H9 (cell line): ENCODE results near the gene DLG5. TPM values are rescaled to one million over a fixed set of nuclear protein-coding genes. Genes with fewer than 3 reads are reported as not detected.

Experiments
- DNase-seq: peaks from one replicate; pipeline ENCODE4 v3.0.0-alpha.2; 2017
- H2AFZ ChIP-seq: one replicate; pipeline ENCODE4 v1.6.1; 2013; ENCODE audit warnings: mild to moderate bottlenecking, low read length, control low read depth, moderate library complexity
- H2AK5ac ChIP-seq: 2 replicates; pipeline ENCODE4 v1.6.1; 2013; ENCODE audit warnings: low read length, control low read depth, mixed read lengths; ENCODE audit not compliant: insufficient read length
- H2BK120ac ChIP-seq: one replicate; pipeline ENCODE4 v1.6.1; 2013; ENCODE audit warnings: low read depth, mild to moderate bottlenecking, low read length, control low read depth, inconsistent platforms; ENCODE audit not compliant: poor library complexity, severe bottlenecking
- H2BK12ac ChIP-seq: 2 replicates; pipeline ENCODE4 v1.6.1; 2013; ENCODE audit warnings: low read length, control low read depth, mixed read lengths, low read depth; ENCODE audit not compliant: insufficient read length
- H2BK15ac ChIP-seq: 2 replicates; pipeline ENCODE4 v1.6.1; 2013; ENCODE audit warnings: low read depth, low read length, control low read depth
- H2BK20ac ChIP-seq: one replicate; pipeline ENCODE4 v1.6.1; 2013; ENCODE audit warnings: low read depth, mild to moderate bottlenecking, low read length, control low read depth, inconsistent platforms; ENCODE audit not compliant: poor library complexity, severe bottlenecking
- H2BK5ac ChIP-seq: 2 replicates; pipeline ENCODE4 v1.6.1; 2013; ENCODE audit warnings: low read length, control low read depth, mixed read lengths; ENCODE audit not compliant: insufficient read length
- H3K14ac ChIP-seq: 2 replicates; pipeline ENCODE4 v1.6.1; 2013; ENCODE audit warnings: low read length, control low read depth; ENCODE audit not compliant: insufficient read depth
- H3K18ac ChIP-seq: 2 replicates; pipeline ENCODE4 v1.6.1; 2013; ENCODE audit warnings: low read depth, mild to moderate bottlenecking, mixed read lengths, low read length, control low read depth; ENCODE audit not compliant: insufficient read length
- H3K23ac ChIP-seq: 2 replicates; pipeline ENCODE4 v1.6.1; 2013; ENCODE audit warnings: low read length, control low read depth, mixed read lengths, low read depth; ENCODE audit not compliant: insufficient read length
- H3K23me2 ChIP-seq: 2 replicates; pipeline ENCODE4 v1.6.1; 2013; ENCODE audit warnings: low read depth, mild to moderate bottlenecking, mixed read lengths, low read length, control low read depth; ENCODE audit not compliant: insufficient read length, poor library complexity, severe bottlenecking
- H3K27ac ChIP-seq: 2 replicates; pipeline ENCODE4 v1.5.1; 2013; ENCODE audit warnings: low read length, control low read depth, mixed read lengths, low read depth; ENCODE audit not compliant: insufficient read length
- H3K27me3 ChIP-seq: 2 replicates; pipeline ENCODE4 v1.6.1; 2013; ENCODE audit warnings: low read length, control low read depth, inconsistent platforms; ENCODE audit not compliant: insufficient read depth
- H3K4ac ChIP-seq: 2 replicates; pipeline ENCODE4 v1.6.1; 2013; ENCODE audit warnings: low read depth, mild to moderate bottlenecking, control low read depth, inconsistent platforms, low read length, moderate library complexity
- H3K4me1 ChIP-seq: 2 replicates; pipeline ENCODE4 v1.6.1; 2013; ENCODE audit warnings: low read length, control low read depth, inconsistent platforms; ENCODE audit not compliant: insufficient read depth
- H3K4me2 ChIP-seq: 2 replicates; pipeline ENCODE4 v1.6.1; 2013; ENCODE audit warnings: low read length, control low read depth, mixed read lengths; ENCODE audit not compliant: insufficient read length, insufficient read depth
- H3K56ac ChIP-seq: 2 replicates; pipeline ENCODE4 v1.6.1; 2013; ENCODE audit warnings: low read depth, mild to moderate bottlenecking, mixed read lengths, low read length, control low read depth; ENCODE audit not compliant: insufficient read length
- H3K79me1 ChIP-seq: 2 replicates; pipeline ENCODE4 v1.6.1; 2013; ENCODE audit warnings: low read depth, mild to moderate bottlenecking, moderate library complexity, low read length, control low read depth, inconsistent platforms; ENCODE audit not compliant: insufficient read depth, poor library complexity, severe bottlenecking
- H3K79me2 ChIP-seq: 2 replicates; pipeline ENCODE4 v1.6.1; 2013; ENCODE audit warnings: low read length, control low read depth, inconsistent platforms; ENCODE audit not compliant: insufficient read depth
- H3K9ac ChIP-seq: 2 replicates; pipeline ENCODE4 v1.6.1; 2013; ENCODE audit warnings: low read length, control low read depth, mixed read lengths; ENCODE audit not compliant: insufficient read length; ENCODE audit errors: extremely low read depth
- H3K9me3 ChIP-seq: one replicate; pipeline ENCODE4 v1.6.1; 2013; ENCODE audit warnings: low read depth, low read length, inconsistent platforms; ENCODE audit not compliant: control insufficient read depth
- H3T11ph ChIP-seq: one replicate; pipeline ENCODE4 v1.6.1; 2013; ENCODE audit warnings: mild to moderate bottlenecking, low read length, control low read depth, inconsistent platforms
- H4K20me1 ChIP-seq: one replicate; pipeline ENCODE4 v1.6.1; 2013; ENCODE audit not compliant: control insufficient read depth, insufficient read length, insufficient read depth
- H4K5ac ChIP-seq: 2 replicates; pipeline ENCODE4 v1.6.1; 2013; ENCODE audit warnings: low read depth, mild to moderate bottlenecking, mixed read lengths, low read length, control low read depth; ENCODE audit not compliant: insufficient read length
- H4K8ac ChIP-seq: replicated peaks from 2 replicates; pipeline ENCODE4 v1.6.1; 2013; ENCODE audit warnings: low read length, control low read depth, mixed read lengths, low read depth; ENCODE audit not compliant: insufficient read length
- H4K91ac ChIP-seq: 2 replicates; pipeline ENCODE4 v1.6.1; 2013; ENCODE audit warnings: low read depth, mild to moderate bottlenecking, moderate library complexity, mixed read lengths, low read length, control low read depth; ENCODE audit not compliant: insufficient read length
- H3K27ac Mint-ChIP-seq, 3 experiments: 2 replicates in 2 of 3; 3 replicates in 1 of 3; pipeline ENCODE4 v1.8.0; 2020 to 2021; ENCODE audit warnings: mixed read lengths in 3 of 3, mild to moderate bottlenecking in 1 of 3, moderate library complexity in 1 of 3
- H3K27me3 Mint-ChIP-seq: 2 replicates; pipeline ENCODE4 v1.8.0; 2021; ENCODE audit warnings: low read depth, mild to moderate bottlenecking, moderate library complexity, mixed read lengths
- H3K36me3 Mint-ChIP-seq, 3 experiments: 2 replicates in 2 of 3; 3 replicates in 1 of 3; pipeline ENCODE4 v1.8.0; 2020 to 2021; ENCODE audit warnings: low read depth in 3 of 3, mixed read lengths in 3 of 3; ENCODE audit not compliant: insufficient read depth in 1 of 3
- H3K4me1 Mint-ChIP-seq, 2 experiments: 2 replicates each; pipeline ENCODE4 v1.8.0; 2020; ENCODE audit warnings: mixed read lengths in 2 of 2
- H3K4me3 Mint-ChIP-seq, 2 experiments: 2 replicates in 1 of 2; 3 replicates in 1 of 2; pipeline ENCODE4 v1.8.0; 2020 to 2021; ENCODE audit warnings: mild to moderate bottlenecking in 2 of 2, mixed read lengths in 2 of 2, moderate library complexity in 1 of 2
- H3K9me3 Mint-ChIP-seq, 2 experiments: 2 replicates in 1 of 2; 3 replicates in 1 of 2; pipeline ENCODE4 v1.8.0; 2020; ENCODE audit warnings: mild to moderate bottlenecking in 2 of 2, mixed read lengths in 2 of 2, moderate library complexity in 1 of 2
- WGBS: extraction: QIAGEN DNeasy Blood & Tissue Kit; methylation state at CpG from one replicate; pipeline ENCODE4 v1.1.7; 2013; ENCODE audit warnings: missing lambda C conversion rate, low lambda C conversion rate, mixed read lengths; ENCODE audit not compliant: insufficient read length; ENCODE audit errors: extremely low coverage; 5-methylcytosine and 5-hydroxymethylcytosine counted together
- total RNA-seq: library from RNA; stranded (reverse); gene quantifications from 2 replicates; pipeline ENCODE4 v1.2.1, GENCODE V29; 2021
- TF ChIP-seq, protein P1 (sequence below): fragments of 200-600 bp; sonication (generic); conservative IDR thresholded peaks from 3 replicates; pipeline ENCODE4 v1.8.0; 2021; ENCODE audit warnings: antibody characterized with exemption, mild to moderate bottlenecking

The DLG5 gene
- total RNA-seq, 1 experiment from 2014 or later = 67.4 TPM

DNA sequence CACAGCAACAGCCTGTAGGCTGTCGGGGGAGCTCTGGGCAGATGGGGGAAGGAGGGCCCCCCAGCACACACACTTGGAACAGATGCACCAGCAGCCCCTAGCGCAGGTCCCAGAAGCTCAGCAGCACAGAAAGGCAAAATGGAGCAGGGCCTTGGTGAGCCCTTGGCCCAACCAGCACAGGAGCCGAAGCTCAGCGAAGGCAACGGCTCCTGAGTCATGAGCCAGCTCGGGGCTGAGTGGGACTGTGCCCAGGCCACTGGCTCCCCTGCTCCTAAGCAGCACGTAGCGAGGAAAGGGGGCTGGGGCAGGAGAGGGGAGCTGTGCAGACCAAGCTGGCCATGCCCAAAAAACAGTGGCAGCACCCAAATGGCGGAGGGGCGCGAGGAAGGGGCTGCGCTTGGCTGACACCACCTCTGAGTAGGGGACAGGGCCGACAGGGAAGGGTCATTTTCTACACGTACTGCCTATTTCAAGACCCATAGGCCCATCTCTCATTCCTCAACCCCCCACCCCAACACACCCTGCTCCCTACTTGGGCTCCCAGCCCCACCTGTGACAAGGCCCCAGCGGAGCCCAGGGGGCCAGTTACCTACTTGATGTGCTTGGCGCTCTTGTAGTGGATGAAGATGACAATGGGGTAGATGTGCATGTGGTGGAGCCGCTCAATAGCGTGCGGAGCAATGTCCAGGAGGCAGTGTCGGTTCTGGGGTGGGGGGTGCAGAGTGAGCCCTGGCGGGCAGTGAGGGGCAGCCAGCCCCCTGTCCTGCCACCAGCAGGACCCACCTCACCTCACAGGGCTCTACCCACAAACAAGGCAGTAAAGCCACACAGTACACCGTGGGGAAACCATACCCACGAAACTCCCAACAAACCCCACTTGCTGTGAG, 132.1 kb downstream of the DLG5 start:
- Histone ChIP-seq H3K4ac (no peak overlapping the region), H4K5ac (no peak overlapping the region), H2BK15ac (no peak overlapping the region), H3K23me2 (no peaks in the 10 kb centered on the region), H2BK12ac (no peak overlapping the region), H3K4me2 (no peak overlapping the region), H4K20me1 (no peaks in the 10 kb centered on the region), H2BK5ac (no peak overlapping the region), H3K79me1 (no peaks in the 10 kb centered on the region), H2BK20ac (no peak overlapping the region), H4K91ac (no peak overlapping the region), H2AFZ (no peak overlapping the region), H3K27ac (no peak overlapping the region), H4K8ac (no peak overlapping the region), H2AK5ac (no peak overlapping the region), H3T11ph (no peak overlapping the region), H3K56ac (no peak overlapping the region), H3K9ac (no peak overlapping the region), H3K4me1 (no peaks in the 10 kb centered on the region; the same call in 1 of the 2 replicates), H3K14ac (no peak overlapping the region), H2BK120ac (no peak overlapping the region), H3K9me3 (no peaks in the 10 kb centered on the region), H3K79me2 (no peaks in the 10 kb centered on the region), H3K27me3 (no peaks in the 10 kb centered on the region), H3K18ac (no peak overlapping the region), H3K23ac (no peak overlapping the region)
- H3K9me3 Mint-ChIP-seq = no peaks in the 10 kb centered on the region
- H3K27ac Mint-ChIP-seq = peak overlapping the region in 1 of 3 experiments; percentile 79; a peak in 3 of 7 replicates
- WGBS = no CpG with 5 or more reads among the region's 23 CpGs
- TF ChIP-seq, protein P1, sequence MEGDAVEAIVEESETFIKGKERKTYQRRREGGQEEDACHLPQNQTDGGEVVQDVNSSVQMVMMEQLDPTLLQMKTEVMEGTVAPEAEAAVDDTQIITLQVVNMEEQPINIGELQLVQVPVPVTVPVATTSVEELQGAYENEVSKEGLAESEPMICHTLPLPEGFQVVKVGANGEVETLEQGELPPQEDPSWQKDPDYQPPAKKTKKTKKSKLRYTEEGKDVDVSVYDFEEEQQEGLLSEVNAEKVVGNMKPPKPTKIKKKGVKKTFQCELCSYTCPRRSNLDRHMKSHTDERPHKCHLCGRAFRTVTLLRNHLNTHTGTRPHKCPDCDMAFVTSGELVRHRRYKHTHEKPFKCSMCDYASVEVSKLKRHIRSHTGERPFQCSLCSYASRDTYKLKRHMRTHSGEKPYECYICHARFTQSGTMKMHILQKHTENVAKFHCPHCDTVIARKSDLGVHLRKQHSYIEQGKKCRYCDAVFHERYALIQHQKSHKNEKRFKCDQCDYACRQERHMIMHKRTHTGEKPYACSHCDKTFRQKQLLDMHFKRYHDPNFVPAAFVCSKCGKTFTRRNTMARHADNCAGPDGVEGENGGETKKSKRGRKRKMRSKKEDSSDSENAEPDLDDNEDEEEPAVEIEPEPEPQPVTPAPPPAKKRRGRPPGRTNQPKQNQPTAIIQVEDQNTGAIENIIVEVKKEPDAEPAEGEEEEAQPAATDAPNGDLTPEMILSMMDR = no peak
- H3K4me3 Mint-ChIP-seq = no peak overlapping the region
- H3K4me1 Mint-ChIP-seq = peaks cover 0 to 3% of the 10 kb centered on the region in 2 experiments; a peak in 1 of 4 replicates
- H3K27me3 Mint-ChIP-seq = no peaks in the 10 kb centered on the region
- DNase-seq = no peak
- H3K36me3 Mint-ChIP-seq = peaks cover 36 to 85% (median 82%) of the 10 kb centered on the region in 3 experiments; a peak in 6 of 7 replicates
